HG03520 (cell line): ENCODE results near the gene NR2F6.
"Not testable (repeated sequence)": the region's sequence is repeated elsewhere in the genome, so short reads cannot be mapped to it uniquely, and the experiment has no call there.

Source experiments
- ATAC-seq: cut with Tn5 transposase; IDR thresholded peaks from one replicate; pipeline ENCODE4 v1.9.1; 2021; ENCODE audit warnings: mild to moderate bottlenecking, moderate library complexity; ENCODE audit not compliant: unreplicated experiment

NR2F6 gene

GRCh38 chr19:17214508-17215126 lies 31.1 kb downstream of the NR2F6 start:
- no peak for ATAC-seq

GRCh38 chr19:17213334-17213733 lies 32.4 kb downstream of the NR2F6 start:
- no peak for ATAC-seq

- no peak for ATAC-seq
These were observed 33.9 kb downstream of the NR2F6 start for GRCh38 chr19:17211547-17212446.

GRCh38 chr19:17210296-17210695 lies 35.4 kb downstream of the NR2F6 start:
- no peak for ATAC-seq

GRCh38 chr19:17209126-17210036 lies 36.3 kb downstream of the NR2F6 start:
- no peak for ATAC-seq

GRCh38 chr19:17206736-17207581 lies 38.8 kb downstream of the NR2F6 start:
- no peak for ATAC-seq

- no peak for ATAC-seq
These were observed 40.2 kb downstream of the NR2F6 start for GRCh38 chr19:17205237-17206140.

- no peak for ATAC-seq
These were observed 43.0 kb downstream of the NR2F6 start for GRCh38 chr19:17202713-17203112.

- ATAC-seq: no peak
These were observed 43.5 kb downstream of the NR2F6 start for GRCh38 chr19:17202249-17202648.

GRCh38 chr19:17200408-17201079 lies 45.2 kb downstream of the NR2F6 start:
- no peak for ATAC-seq

GRCh38 chr19:17197666-17198065 lies 48.1 kb downstream of the NR2F6 start:
- no peak for ATAC-seq

GRCh38 chr19:17196610-17197009 lies 49.1 kb downstream of the NR2F6 start:
- no peak for ATAC-seq

GRCh38 chr19:17195106-17195505 lies 50.6 kb downstream of the NR2F6 start:
- no peak for ATAC-seq

GRCh38 chr19:17194608-17195007 lies 51.1 kb downstream of the NR2F6 start:
- ATAC-seq: no peak

- ATAC-seq: no peak
These were observed 53.0 kb downstream of the NR2F6 start for GRCh38 chr19:17192751-17193150.

GRCh38 chr19:17191736-17192135 lies 54.0 kb downstream of the NR2F6 start:
- ATAC-seq: not testable (repeated sequence)

GRCh38 chr19:17185590-17185989 lies 60.1 kb downstream of the NR2F6 start:
- ATAC-seq: no peak

GRCh38 chr19:17184371-17184841 lies 61.3 kb downstream of the NR2F6 start:
- ATAC-seq: no peak
